H1 (cell line): ENCODE results near the gene USF1.

Source experiments
- ASH2L ChIP-seq: fragments of 200-600, 300-600 bp; sonication (generic); IDR thresholded peaks from one replicate; pipeline ENCODE4 v1.7.1; 2017; ENCODE audit warnings: low read length
- EP300 ChIP-seq, 2 experiments: IDR thresholded peaks; 1 replicate in 1 of 2; 2 replicates in 1 of 2; pipeline ENCODE4 v1.6.1; 2011 to 2012; ENCODE audit warnings: low read depth in 2 of 2, low read length in 2 of 2, mild to moderate bottlenecking in 2 of 2, borderline replicate concordance in 1 of 2, inconsistent platforms in 1 of 2, moderate library complexity in 1 of 2
- EZH2 ChIP-seq: fragments of 200-600 bp; sonication (generic); IDR thresholded peaks from 2 replicates; pipeline ENCODE4 v1.7.1; 2012; ENCODE audit warnings: low read depth, mild to moderate bottlenecking, moderate library complexity, low read length, inconsistent platforms; ENCODE audit not compliant: severe bottlenecking
- GTF2F1 ChIP-seq: IDR thresholded peaks from 2 replicates; pipeline ENCODE4 v1.6.1; 2012; ENCODE audit warnings: low read depth, low read length, improper control_type of control experiment, borderline replicate concordance
- JUN ChIP-seq: IDR thresholded peaks from 2 replicates; pipeline ENCODE4 v1.6.1; 2011; ENCODE audit warnings: low read depth, mild to moderate bottlenecking, improper control_type of control experiment, low read length
- KDM1A ChIP-seq: fragments of 200-600, 300-600 bp; sonication (generic); IDR thresholded peaks from 2 replicates; pipeline ENCODE4 v1.7.1; 2016; ENCODE audit warnings: mild to moderate bottlenecking, low read length, borderline replicate concordance
- NRF1 ChIP-seq: IDR thresholded peaks from 2 replicates; pipeline ENCODE4 v1.6.1; 2011; ENCODE audit warnings: mild to moderate bottlenecking, low read depth, low read length, improper control_type of control experiment
- POLR2AphosphoS5 ChIP-seq: IDR thresholded peaks from 2 replicates; pipeline ENCODE4 v1.6.1; 2011; ENCODE audit warnings: low read depth, low read length
- SAP30 ChIP-seq: fragments of 300-600 bp; sonication (generic); IDR thresholded peaks from 2 replicates; pipeline ENCODE4 v1.7.1; 2012; ENCODE audit warnings: low read length, moderate library complexity, mild to moderate bottlenecking, inconsistent platforms; ENCODE audit not compliant: insufficient read depth, insufficient replicate concordance
- TAF1 ChIP-seq: IDR thresholded peaks from 2 replicates; pipeline ENCODE4 v1.6.1; 2011; ENCODE audit warnings: mild to moderate bottlenecking, low read depth, low read length
- YY1 ChIP-seq: IDR thresholded peaks from 2 replicates; pipeline ENCODE4 v1.6.1; 2011; ENCODE audit warnings: low read depth, mild to moderate bottlenecking, low read length
- TF ChIP-seq, protein P1 (sequence below), 3 experiments: IDR thresholded peaks; 1 replicate in 2 of 3; 2 replicates in 1 of 3; pipeline versions ENCODE4 v1.5.1 to v1.6.1; 2011; ENCODE audit warnings: low read length in 3 of 3, mild to moderate bottlenecking in 3 of 3, inconsistent platforms in 2 of 3, low read depth in 1 of 3, moderate library complexity in 1 of 3; ENCODE audit not compliant: insufficient read depth in 1 of 3; ENCODE audit errors: control extremely low read depth in 1 of 3
- TF ChIP-seq, protein P2 (sequence below): IDR thresholded peaks from 2 replicates; pipeline ENCODE4 v1.6.1; 2012; ENCODE audit warnings: inconsistent platforms

DNA sequence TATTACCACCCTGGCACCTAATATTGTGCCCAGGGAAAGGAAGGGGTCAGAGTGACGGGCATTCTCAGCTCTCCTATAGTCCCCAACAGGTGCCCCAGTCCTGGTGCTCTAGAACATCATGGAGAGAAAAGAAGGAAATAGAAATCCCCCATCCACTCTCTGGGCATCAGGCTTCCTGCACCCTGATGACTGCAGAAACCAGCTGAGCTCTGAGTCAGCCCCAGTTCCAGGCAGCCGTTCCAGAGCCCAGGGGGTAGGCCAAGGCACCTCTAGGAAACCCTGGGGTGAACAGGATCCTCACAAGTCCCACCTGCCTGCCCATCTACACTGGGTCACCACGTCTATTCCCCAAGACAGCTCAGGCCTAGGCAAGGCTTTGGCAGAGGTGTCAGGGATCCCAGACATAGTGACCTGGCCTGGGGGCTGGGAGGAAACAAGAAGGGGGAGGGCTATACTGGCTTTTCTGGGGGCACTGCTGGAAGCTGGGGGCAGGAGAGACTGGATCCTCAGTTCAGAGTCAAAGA lies 42.9 kb upstream of the USF1 start:
- TF ChIP-seq, protein P1, sequence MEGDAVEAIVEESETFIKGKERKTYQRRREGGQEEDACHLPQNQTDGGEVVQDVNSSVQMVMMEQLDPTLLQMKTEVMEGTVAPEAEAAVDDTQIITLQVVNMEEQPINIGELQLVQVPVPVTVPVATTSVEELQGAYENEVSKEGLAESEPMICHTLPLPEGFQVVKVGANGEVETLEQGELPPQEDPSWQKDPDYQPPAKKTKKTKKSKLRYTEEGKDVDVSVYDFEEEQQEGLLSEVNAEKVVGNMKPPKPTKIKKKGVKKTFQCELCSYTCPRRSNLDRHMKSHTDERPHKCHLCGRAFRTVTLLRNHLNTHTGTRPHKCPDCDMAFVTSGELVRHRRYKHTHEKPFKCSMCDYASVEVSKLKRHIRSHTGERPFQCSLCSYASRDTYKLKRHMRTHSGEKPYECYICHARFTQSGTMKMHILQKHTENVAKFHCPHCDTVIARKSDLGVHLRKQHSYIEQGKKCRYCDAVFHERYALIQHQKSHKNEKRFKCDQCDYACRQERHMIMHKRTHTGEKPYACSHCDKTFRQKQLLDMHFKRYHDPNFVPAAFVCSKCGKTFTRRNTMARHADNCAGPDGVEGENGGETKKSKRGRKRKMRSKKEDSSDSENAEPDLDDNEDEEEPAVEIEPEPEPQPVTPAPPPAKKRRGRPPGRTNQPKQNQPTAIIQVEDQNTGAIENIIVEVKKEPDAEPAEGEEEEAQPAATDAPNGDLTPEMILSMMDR (IDR thresholded peaks at IDR 0.05; ENCODE audit: control extremely low read depth in 1 of 3, insufficient read depth in 1 of 3, low read depth in 1 of 3, low read length in 3 of 3), result no peak
- no peak for TF ChIP-seq NRF1
- no peak for TF ChIP-seq EP300 (IDR thresholded peaks at IDR 0.05; ENCODE audit: borderline replicate concordance in 1 of 2, low read depth in 2 of 2, low read length in 2 of 2)
- no peak for TF ChIP-seq SAP30
- no peak for TF ChIP-seq POLR2AphosphoS5
- TF ChIP-seq KDM1A, result no peak
- no peak for TF ChIP-seq EZH2
- TF ChIP-seq, protein P2, sequence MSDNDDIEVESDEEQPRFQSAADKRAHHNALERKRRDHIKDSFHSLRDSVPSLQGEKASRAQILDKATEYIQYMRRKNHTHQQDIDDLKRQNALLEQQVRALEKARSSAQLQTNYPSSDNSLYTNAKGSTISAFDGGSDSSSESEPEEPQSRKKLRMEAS, result no peak
- TF ChIP-seq TAF1, result no peak
- TF ChIP-seq YY1, result no peak
- no peak for TF ChIP-seq JUN
- TF ChIP-seq GTF2F1, result no peak
- no peak for TF ChIP-seq ASH2L
